Spinal cord (tissue), 10 donors: ENCODE measurements around the gene UGT2B15. TPM values are rescaled to one million over a fixed set of nuclear protein-coding genes. Genes with fewer than 3 reads are reported as not detected.
"Not testable (repeated sequence)": the region's sequence is repeated elsewhere in the genome, so short reads cannot be mapped to it uniquely, and the experiment has no call there.

ENCODE experiments used
- DNase-seq, 6 donors: peaks; one replicate each; pipeline versions ENCODE4 v3.0.0 to v3.0.0-alpha.2; 2013 to 2015; ENCODE audit warnings: low spot score in 6 of 6, low read depth in 4 of 6
- H3K27ac ChIP-seq: one replicate; pipeline ENCODE4 v1.5.1; 2013; ENCODE audit warnings: low read depth, low read length, control low read depth
- H3K27me3 ChIP-seq: one replicate; pipeline ENCODE4 v1.6.1; 2013; ENCODE audit warnings: low read length; ENCODE audit not compliant: control insufficient read depth, insufficient read depth
- H3K36me3 ChIP-seq: one replicate; pipeline ENCODE4 v1.6.1; 2013; ENCODE audit warnings: low read length; ENCODE audit not compliant: control insufficient read depth, insufficient read depth
- H3K4me1 ChIP-seq: one replicate; pipeline ENCODE4 v1.6.1; 2013; ENCODE audit warnings: low read length; ENCODE audit not compliant: control insufficient read depth, insufficient read depth
- H3K4me3 ChIP-seq: one replicate; pipeline ENCODE4 v1.5.1; 2013; ENCODE audit warnings: low read depth, low read length, control low read depth
- H3K9me3 ChIP-seq: one replicate; pipeline ENCODE4 v1.6.1; 2013; ENCODE audit warnings: low read length; ENCODE audit not compliant: control insufficient read depth, insufficient read depth
- WGBS: methylation state at CpG from one replicate; pipeline ENCODE4 v1.1.5; 2013; ENCODE audit warnings: missing lambda C conversion rate; ENCODE audit not compliant: insufficient coverage; 5-methylcytosine and 5-hydroxymethylcytosine counted together
- long read RNA-seq, 4 donors: transcript quantifications; one replicate each; lab custom pipeline, GENCODE V29; 2026
- polyA plus RNA-seq, 2 donors: library from polyadenylated mRNA; unstranded; fragments of 120-200 nt; gene quantifications; one replicate each; pipeline ENCODE4 v1.2.1, GENCODE V29; 2013; ENCODE audit not compliant: insufficient read length in 2 of 2
- total RNA-seq, 2 donors: library from RNA; depleted of rRNA in 1 of 2; stranded (reverse); fragments of 120-200 nt in 1 of 2; fragments of >200 nt in 1 of 2; gene quantifications; one replicate each; pipeline versions ENCODE4 v1.2.3 to v1.2.4, GENCODE V29; 2013 to 2014
- donor health status: healthy.

The UGT2B15 gene
- total RNA-seq (not detected), polyA plus RNA-seq (not detected)
- long read RNA-seq, donor 1: 0 reads
- long read RNA-seq, donor 2: 0 reads
- long read RNA-seq, donor 3: 0 reads
- long read RNA-seq, donor 4: 0 reads

DNA sequence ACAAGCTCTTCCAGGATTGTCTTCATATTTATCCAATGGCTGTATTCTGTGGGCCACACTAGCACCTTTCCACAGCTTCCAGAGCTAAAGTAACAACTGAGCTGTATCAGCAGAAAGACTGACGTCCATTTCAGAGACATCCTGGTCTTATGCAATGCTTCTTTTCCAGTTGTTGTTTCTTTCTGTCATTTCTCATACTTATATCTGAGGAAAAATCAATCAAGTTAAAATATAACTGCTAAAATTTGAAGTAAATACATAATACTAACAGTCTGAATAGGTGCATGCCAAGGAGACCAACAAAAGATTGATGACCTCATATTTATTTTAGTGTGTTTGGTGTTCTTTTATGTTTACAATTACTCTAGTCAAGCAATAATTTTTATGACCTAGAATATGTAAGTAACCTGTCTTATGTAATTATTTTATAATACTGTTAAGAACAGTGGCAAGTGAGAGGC is at the start of gene UGT2B15:
Gene UGT2B15, minus strand, starts transcription at position 174 of the 461 bp plus-strand sequence. Its CDS starts 34 bp downstream, at position 140.
- WGBS: no CpG with 5 or more reads among the region's 1 CpG
- not testable (repeated sequence) for H3K27ac ChIP-seq, H3K4me1 ChIP-seq, H3K36me3 ChIP-seq, DNase-seq, H3K4me3 ChIP-seq, H3K27me3 ChIP-seq, H3K9me3 ChIP-seq

DNA sequence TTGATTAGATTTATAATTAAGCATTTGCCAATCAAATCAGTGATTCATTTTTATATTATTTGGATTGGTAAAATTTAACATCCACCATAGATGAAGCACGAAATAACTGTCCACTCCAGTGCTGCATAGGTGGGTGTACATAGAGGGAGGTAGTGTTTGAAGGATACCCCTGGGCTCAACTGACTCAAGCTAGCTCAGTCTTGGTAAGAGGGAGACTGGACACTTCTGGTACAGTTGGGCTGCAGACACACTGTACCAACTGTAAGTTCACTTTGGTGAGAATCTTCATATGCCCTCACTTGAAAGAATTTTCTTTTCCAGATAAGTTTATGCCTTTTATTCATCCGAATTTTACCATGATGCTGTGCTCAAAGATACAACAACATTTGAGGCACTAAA is 48.6 kb upstream of the UGT2B15 start:
- DNase-seq: no peak
- no CpG with 5 or more reads among the region's 2 CpGs for WGBS
- Histone ChIP-seq H3K4me1 (no peaks in the 10 kb centered on the region), H3K36me3 (no peaks in the 10 kb centered on the region), H3K4me3 (no peak overlapping the region), H3K27ac (no peak overlapping the region), H3K27me3 (no peaks in the 10 kb centered on the region), H3K9me3 (no peaks in the 10 kb centered on the region)

DNA sequence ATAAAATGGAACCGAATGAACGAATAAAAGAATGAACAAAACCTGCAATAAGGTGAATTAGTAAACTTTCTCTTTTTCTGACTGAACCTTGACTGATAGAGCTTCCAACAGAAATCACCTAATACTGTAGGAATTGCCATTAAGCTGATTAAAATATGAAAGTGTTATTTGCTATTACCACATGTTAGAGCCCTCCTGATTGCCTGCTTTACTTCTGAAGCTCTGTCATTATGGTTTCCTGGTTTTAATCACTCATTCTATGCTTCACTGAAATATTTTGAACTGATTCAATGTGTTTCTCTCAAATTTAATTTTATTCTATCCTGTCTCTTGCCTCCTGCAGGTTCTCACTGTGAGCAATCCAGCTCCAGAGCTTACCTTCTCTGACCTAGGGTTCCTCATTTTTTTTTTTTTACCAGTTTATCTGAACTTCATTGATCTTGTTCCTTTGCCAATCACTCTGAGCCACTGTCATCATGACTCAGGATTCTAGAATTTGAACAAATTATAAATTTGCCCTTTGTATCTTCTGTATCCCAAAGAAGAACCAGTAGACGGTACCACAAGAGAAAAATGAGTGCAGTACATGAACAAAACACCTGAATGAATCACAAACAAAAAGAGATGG is 48.1 kb upstream of the UGT2B15 start:
- whole genome bisulfite sequencing: no CpG with 5 or more reads among the region's 3 CpGs
- H3K27me3 ChIP-seq: no peaks in the 10 kb centered on the region
- no peaks in the 10 kb centered on the region for H3K4me1 ChIP-seq
- no peak for DNase-seq
- H3K4me3 ChIP-seq: no peak overlapping the region
- H3K36me3 ChIP-seq: no peaks in the 10 kb centered on the region
- no peak overlapping the region for H3K27ac ChIP-seq
- no peaks in the 10 kb centered on the region for H3K9me3 ChIP-seq

DNA sequence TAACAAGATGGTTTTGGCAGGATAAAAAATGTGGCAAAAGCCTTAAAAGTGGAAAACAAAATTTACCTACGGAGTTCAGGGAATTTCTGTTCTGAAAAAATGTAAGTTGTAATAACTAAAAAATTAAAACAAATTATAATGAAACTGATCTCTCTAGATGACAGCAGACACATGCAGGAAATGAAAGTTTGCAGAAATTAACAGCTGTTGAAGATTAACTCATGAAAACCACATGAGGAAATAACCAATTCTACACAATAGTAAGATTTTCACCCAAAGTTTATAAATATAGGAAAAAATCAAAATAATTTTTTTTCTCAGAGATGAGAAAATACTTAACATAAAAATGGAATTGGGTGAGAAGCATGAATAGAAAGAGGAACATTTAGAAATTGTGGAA is 47.5 kb upstream of the UGT2B15 start:
- Histone ChIP-seq H3K9me3 (no peaks in the 10 kb centered on the region), H3K4me3 (no peak overlapping the region), H3K27me3 (no peaks in the 10 kb centered on the region), H3K4me1 (no peaks in the 10 kb centered on the region), H3K27ac (no peak overlapping the region), H3K36me3 (no peaks in the 10 kb centered on the region)
- WGBS: no CpG with 5 or more reads among the region's 1 CpG
- DNase-seq: no peak

DNA sequence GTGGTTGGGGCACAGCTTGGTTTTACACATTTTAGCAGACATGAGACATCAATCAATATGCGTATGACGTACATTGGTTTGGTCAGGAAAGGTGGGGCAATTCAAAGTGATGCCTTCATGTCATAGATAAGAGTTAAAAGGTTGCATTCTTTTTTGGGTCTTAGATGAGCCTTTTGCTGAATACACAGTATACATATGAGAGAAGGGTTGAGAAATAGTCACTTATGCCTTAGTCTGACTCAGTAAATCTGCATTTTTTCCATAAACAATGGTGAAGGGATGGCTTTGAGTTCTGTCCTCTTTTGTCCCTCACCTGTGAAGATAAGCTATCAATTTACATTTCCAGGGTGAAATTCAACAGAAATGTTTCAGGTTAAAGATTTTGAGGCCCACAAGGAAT is 43.9 kb upstream of the UGT2B15 start:
- Histone ChIP-seq H3K9me3 (no peaks in the 10 kb centered on the region), H3K4me1 (no peaks in the 10 kb centered on the region), H3K27me3 (no peaks in the 10 kb centered on the region), H3K27ac (no peak overlapping the region), H3K36me3 (no peaks in the 10 kb centered on the region), H3K4me3 (no peak overlapping the region)
- no peak for DNase-seq
- no CpG with 5 or more reads among the region's 2 CpGs for WGBS

DNA sequence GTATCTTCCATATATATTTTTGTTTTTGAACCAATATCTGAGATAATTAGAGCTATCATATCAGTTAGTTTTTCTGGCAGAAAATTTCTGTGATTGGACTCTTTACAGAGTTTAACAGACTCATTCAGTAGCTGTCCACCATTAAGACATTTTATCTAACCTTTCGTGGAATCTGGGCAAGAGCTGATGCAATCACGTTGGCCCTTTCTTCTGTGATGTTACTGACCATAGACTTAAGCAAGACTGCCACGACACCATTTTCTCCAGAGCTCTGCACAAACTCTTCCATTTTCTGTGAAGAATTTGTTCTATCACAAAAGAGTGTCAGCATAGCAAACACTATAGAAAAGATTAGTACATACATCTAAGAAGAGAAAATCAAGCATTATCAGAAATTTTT is 41.8 kb upstream of the UGT2B15 start:
- 83% methylated on average over 2 of the region's 3 CpGs for WGBS
- H3K27me3 ChIP-seq: no peaks in the 10 kb centered on the region
- H3K36me3 ChIP-seq: no peaks in the 10 kb centered on the region
- H3K27ac ChIP-seq: no peak overlapping the region
- no peaks in the 10 kb centered on the region for H3K9me3 ChIP-seq
- no peak for DNase-seq
- no peak overlapping the region for H3K4me3 ChIP-seq
- H3K4me1 ChIP-seq: no peaks in the 10 kb centered on the region

DNA sequence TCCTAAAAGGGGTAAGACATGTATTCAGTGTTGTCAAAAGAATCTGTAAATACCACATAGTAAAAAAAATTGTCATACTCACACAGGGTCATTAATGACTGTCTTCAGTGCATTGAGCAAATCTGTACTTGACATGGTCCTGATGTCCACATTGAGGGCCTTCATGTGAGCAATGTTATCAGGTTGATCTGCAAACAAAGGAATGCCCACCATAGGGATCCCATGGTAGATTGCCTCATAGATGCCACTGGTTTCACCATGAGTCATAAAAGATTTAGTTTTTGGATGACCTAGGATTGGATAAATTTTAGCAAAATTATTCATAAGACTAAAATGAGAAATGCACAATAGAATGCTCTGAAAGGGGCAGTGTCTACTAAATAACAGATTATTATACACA is 38.1 kb upstream of the UGT2B15 start:
- H3K36me3 ChIP-seq: no peaks in the 10 kb centered on the region
- no peak overlapping the region for H3K27ac ChIP-seq
- H3K4me3 ChIP-seq: no peak overlapping the region
- no peak for DNase-seq
- no peaks in the 10 kb centered on the region for H3K4me1 ChIP-seq
- no peaks in the 10 kb centered on the region for H3K9me3 ChIP-seq
- no peaks in the 10 kb centered on the region for H3K27me3 ChIP-seq

DNA sequence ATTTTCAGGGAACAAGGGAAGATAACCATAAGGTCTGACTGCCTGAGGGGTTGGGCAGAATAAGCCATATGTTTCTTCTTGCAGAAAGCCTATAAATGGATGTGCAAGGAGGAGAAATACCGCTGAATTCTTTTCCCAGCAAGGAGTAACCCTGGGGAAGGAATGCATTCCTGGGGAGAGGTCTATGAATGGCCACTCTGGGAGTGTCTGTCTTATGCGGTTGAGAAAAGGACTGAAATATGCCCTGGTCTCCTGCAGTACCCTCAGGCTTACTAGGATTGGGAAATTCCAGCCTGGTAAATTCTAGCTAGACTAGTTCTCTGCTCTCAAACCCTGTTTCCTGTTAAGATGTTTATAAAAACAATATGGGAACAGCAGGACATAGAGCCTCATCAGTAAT is 32.7 kb upstream of the UGT2B15 start:
- H3K4me3 ChIP-seq, H3K9me3 ChIP-seq, H3K27me3 ChIP-seq, H3K27ac ChIP-seq, H3K4me1 ChIP-seq, H3K36me3 ChIP-seq, DNase-seq: not testable (repeated sequence)
- WGBS: 76% methylated on average over 2 of the region's 2 CpGs

DNA sequence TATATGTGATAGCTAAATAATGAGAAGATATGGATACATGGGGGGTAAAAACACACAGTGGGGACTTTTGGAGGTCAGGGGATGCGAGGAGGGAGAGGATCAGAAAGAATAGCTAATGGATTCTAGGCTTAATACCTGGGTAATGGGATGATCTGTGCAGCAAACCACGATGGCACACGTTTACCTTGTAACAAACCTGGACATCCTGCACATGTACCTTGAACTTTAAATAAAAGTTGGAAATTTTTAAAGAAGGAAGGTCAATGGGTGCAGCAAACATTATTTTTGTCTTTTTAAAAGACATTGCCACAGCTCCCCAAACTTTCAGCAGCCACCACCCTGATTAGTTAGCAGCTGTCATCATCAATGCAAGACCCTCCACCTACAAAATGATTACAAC is 29.7 kb upstream of the UGT2B15 start:
- DNase-seq: no peak
- no peaks in the 10 kb centered on the region for H3K4me1 ChIP-seq
- H3K27ac ChIP-seq: no peak overlapping the region
- no peak overlapping the region for H3K4me3 ChIP-seq
- 80% methylated on average over 1 of the region's 3 CpGs for WGBS
- no peaks in the 10 kb centered on the region for H3K9me3 ChIP-seq
- no peaks in the 10 kb centered on the region for H3K27me3 ChIP-seq
- H3K36me3 ChIP-seq: no peaks in the 10 kb centered on the region

DNA sequence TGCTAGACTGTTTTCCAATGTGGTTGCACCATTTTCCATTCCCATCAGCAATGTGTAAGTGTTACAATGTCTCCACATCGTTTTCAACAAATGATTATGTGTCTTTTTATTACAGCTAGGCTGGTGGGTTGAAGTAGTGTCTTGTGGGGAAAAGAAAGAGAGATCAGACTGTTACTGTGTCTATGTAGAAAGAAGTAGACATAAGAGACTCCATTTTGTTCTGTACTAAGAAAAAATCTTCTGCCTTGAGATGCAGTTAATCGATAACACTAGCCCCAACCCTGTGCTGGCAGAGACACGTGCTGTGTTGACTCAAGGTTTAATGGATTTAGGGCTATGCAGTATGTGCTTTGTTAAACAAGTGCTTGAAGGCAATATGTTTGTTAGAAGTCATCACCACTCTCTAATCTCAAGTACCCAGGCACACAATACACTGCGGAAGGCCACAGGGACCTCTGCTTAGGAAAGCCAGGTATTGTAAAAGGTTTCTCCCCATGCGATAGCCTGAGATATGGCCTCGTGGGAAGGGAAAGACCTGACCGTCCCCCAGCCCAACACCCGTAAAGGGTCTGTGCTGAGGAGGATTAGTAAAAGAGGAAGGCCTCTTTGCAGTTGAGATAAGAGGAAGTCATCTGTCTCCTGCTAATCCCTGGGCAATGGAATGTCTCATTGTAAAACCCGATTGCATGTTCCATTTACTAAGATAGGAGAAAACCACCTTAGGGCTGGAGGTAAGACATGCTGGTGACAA is 23.0 kb upstream of the UGT2B15 start:
- WGBS: 100% methylated on average over 2 of the region's 9 CpGs

More for the DNA sequence above, 23.0 kb upstream of the UGT2B15 start:
- no peaks in the 10 kb centered on the region for H3K27me3 ChIP-seq
- H3K4me3 ChIP-seq: no peak overlapping the region
- peaks cover 2% of the 10 kb centered on the region for H3K9me3 ChIP-seq
- H3K36me3 ChIP-seq: no peaks in the 10 kb centered on the region
- no peak for DNase-seq
- no peaks in the 10 kb centered on the region for H3K4me1 ChIP-seq
- H3K27ac ChIP-seq: no peak overlapping the region
